Esophagus mucosa (tissue), 1 donor: ENCODE measurements around the gene NOP14. TPM values are rescaled to one million over a fixed set of nuclear protein-coding genes. Genes with fewer than 3 reads are reported as not detected.

ENCODE experiments used
- ATAC-seq: fragments of 200-7000 bp; cut with Tn5 transposase; one replicate; pipeline ENCODE4 v1.9.1; 2020
- total RNA-seq: library from RNA; stranded (reverse); gene quantifications from one replicate; pipeline ENCODE4 v1.2.4, GENCODE V29; 2023
- donor health status: DM: yes; HTN: yes; CAD: no.

The NOP14 gene
- total RNA-seq, 1 donor from 2014 or later: 28.7 TPM

GRCh38 chr4:2910409-2910808, 52.8 kb downstream of the NOP14 start:
- no peak for ATAC-seq

DNA sequence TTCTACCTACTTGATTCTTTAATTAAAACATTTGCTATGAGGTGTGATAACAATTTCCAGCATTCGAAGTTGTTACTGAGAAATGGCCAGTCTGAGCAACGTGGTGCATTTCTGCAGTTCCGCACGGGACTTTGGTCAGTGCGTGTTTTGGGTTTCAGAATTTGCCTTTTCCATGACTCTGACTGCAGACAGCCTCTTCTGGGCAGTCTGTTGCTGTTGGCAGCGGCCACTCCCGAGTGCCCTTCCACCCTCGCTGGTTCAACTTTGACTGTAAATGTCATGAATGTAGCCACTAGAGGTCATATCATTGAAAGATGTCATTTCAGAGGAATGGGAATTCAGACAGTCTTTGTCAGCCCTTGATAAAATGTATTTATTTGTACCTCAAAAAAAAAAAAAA, 53.6 kb downstream of the NOP14 start:
- no peak for ATAC-seq

DNA sequence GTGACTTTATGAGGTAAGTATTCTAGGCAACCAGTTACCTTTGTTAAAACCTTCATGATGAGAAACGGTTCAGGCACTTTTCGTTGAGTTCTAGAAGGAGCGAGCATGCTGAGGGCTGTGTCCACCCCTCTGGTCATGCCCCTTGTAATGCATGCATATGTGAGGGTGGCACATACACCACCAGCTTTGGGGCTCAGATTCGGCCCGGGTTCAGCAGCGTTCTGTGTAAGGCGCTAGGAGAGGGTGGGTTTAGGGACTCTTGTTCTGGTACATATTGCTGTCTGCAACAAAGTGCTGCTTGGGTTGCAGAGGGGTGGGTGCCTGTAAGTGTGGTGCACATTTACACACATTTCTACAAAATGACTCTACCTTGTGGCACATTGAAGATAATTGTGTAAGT, 54.5 kb downstream of the NOP14 start:
- ATAC-seq: no peak

DNA sequence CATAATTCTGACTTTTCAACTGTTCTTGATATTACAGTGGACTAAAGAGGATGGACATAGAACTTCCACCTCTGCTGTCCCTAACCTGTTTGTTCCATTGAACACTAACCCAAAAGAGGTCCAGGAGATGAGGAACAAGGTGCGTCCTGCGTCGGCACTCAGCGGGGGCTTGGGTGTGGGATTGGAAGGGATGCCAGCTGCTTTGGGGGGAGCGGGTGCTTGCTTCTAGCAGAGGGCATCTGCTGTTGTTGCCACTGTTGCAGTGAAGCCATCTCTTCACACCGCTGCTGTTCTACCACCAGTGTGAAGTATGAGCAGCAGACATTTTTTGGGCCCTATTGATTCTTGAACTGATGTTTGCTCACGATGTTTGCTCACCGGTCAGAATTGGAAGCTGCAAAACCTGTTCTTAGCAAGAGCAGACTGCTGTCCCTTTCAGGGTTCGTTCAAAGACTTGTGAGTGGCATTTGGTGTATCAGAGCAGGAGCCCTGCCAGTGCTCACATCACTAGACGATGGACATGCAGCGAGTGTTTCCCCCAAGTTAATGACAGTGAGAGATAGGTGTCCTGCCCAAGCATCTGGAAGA, 55.4 kb downstream of the NOP14 start:
- ATAC-seq: no peak

GRCh38 chr4:2907226-2907625, 56.0 kb downstream of the NOP14 start:
- ATAC-seq: no peak

DNA sequence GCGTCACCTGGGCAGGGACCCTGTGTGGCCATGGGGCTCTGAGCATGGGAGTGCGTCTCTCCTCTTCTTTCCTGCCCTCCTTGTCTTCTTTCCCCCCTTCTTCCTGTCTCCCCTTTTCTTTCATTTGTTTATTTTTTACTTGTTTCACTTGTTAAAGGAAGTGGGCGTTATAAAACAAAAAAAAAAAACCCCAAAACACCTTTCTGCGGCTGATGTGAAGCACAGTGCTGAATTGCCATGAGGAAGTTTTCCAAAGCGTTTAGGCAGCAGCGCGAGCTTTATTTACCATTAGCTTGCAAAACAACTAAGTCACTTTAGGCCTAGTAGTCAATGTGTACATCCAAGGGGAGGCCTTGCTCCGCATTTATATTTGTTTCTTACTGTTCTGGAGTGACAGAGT, 57.0 kb downstream of the NOP14 start:
- no peak for ATAC-seq

DNA sequence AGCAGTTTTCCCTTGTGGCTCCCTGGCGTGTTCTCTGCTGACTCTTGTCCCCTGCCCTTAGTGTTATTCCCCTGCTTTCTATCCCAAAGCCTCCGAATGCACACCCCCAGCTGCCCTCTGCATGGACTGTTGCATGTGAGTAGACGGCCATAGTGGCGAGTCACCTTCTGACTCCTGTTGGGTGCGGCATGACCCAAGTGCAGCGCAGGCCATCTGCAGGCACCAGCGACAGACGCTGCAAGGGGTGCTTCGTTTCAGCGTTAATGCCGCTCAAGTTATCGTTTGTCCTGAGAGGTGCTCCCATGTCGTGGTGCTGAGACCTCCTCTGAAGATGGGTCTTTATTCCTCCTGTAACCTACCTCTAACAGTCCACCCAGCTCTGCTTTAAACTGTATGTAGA, 57.7 kb downstream of the NOP14 start:
- no peak for ATAC-seq

DNA sequence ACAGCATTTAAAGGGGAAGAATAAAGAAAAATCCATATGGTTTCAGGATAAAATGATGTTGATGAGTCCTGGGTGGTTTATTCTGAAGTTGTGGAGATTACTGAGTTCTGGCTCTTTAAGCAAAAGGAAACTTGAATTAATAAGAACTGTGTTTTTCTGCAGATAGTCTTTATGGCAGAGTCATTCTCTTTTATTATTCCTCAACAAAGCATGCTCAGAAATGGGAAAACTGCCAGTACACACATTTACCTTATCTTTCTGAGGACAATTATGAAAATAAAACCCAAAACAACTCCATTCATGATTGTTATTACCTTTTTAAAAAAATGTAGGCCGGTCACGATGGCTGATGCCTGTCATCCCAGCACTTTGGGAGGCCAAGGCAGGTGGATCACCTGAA, 61.1 kb downstream of the NOP14 start:
- ATAC-seq: no peak

GRCh38 chr4:2901186-2901585, 62.0 kb downstream of the NOP14 start:
- ATAC-seq: no peak

GRCh38 chr4:2900741-2901140, 62.5 kb downstream of the NOP14 start:
- no peak for ATAC-seq

- no peak for ATAC-seq
These were observed 65.2 kb downstream of the NOP14 start for GRCh38 chr4:2898001-2898400.

GRCh38 chr4:2893772-2894171, 69.4 kb downstream of the NOP14 start:
- no peak for ATAC-seq

DNA sequence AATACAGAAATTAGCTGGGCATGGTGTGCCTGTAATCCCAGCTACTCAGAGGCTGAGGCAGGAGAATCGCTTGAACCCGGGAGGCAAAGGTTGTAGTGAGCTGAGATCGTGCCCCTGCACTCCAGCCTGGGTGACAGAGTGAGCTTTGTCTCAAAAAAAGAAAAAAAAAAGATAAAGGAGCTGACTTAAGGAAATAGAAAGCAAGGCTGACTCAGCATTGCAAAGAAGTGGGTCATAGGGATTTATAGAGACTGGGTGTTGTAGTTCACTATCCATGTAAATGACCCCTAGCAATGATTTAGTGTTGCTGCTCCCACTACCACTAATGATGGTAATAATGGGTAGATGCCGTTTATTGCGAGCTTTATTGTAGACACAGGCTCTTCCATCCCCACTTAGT, 71.9 kb downstream of the NOP14 start:
- peak; percentile 39 for ATAC-seq

- ATAC-seq: no peak
These were observed 74.3 kb downstream of the NOP14 start for GRCh38 chr4:2888886-2889285.

Other genes with a start within 250 kb of the NOP14 start
- gene TNIP2, start 207.1 kb downstream of the NOP14 start, total RNA-seq: 25.1 TPM
- gene SH3BP2, start 170.3 kb downstream of the NOP14 start, total RNA-seq: 32.6 TPM
- gene ADD1, start 119.6 kb downstream of the NOP14 start, total RNA-seq: 133 TPM
- 2.0 TPM for gene GRK4, start 165 bp upstream of the NOP14 start, total RNA-seq
- not detected for gene HTT-AS, start 111.1 kb upstream of the NOP14 start, total RNA-seq
- 39.6 TPM for gene HTT, start 111.3 kb upstream of the NOP14 start, total RNA-seq